H9 (cell line): Measurements from ENCODE around the gene ARRB1. TPM values are rescaled to one million over a fixed set of nuclear protein-coding genes. Genes with fewer than 3 reads are reported as not detected.

ENCODE experiments used
- DNase-seq: peaks from one replicate; pipeline ENCODE4 v3.0.0-alpha.2; 2017
- H2AFZ ChIP-seq: one replicate; pipeline ENCODE4 v1.6.1; 2013; ENCODE audit warnings: mild to moderate bottlenecking, low read length, control low read depth, moderate library complexity
- H2AK5ac ChIP-seq: 2 replicates; pipeline ENCODE4 v1.6.1; 2013; ENCODE audit warnings: low read length, control low read depth, mixed read lengths; ENCODE audit not compliant: insufficient read length
- H2BK120ac ChIP-seq: one replicate; pipeline ENCODE4 v1.6.1; 2013; ENCODE audit warnings: low read depth, mild to moderate bottlenecking, low read length, control low read depth, inconsistent platforms; ENCODE audit not compliant: poor library complexity, severe bottlenecking
- H2BK12ac ChIP-seq: 2 replicates; pipeline ENCODE4 v1.6.1; 2013; ENCODE audit warnings: low read length, control low read depth, mixed read lengths, low read depth; ENCODE audit not compliant: insufficient read length
- H2BK15ac ChIP-seq: 2 replicates; pipeline ENCODE4 v1.6.1; 2013; ENCODE audit warnings: low read depth, low read length, control low read depth
- H2BK20ac ChIP-seq: one replicate; pipeline ENCODE4 v1.6.1; 2013; ENCODE audit warnings: low read depth, mild to moderate bottlenecking, low read length, control low read depth, inconsistent platforms; ENCODE audit not compliant: poor library complexity, severe bottlenecking
- H2BK5ac ChIP-seq: 2 replicates; pipeline ENCODE4 v1.6.1; 2013; ENCODE audit warnings: low read length, control low read depth, mixed read lengths; ENCODE audit not compliant: insufficient read length
- H3K14ac ChIP-seq: 2 replicates; pipeline ENCODE4 v1.6.1; 2013; ENCODE audit warnings: low read length, control low read depth; ENCODE audit not compliant: insufficient read depth
- H3K18ac ChIP-seq: 2 replicates; pipeline ENCODE4 v1.6.1; 2013; ENCODE audit warnings: low read depth, mild to moderate bottlenecking, mixed read lengths, low read length, control low read depth; ENCODE audit not compliant: insufficient read length
- H3K23ac ChIP-seq: 2 replicates; pipeline ENCODE4 v1.6.1; 2013; ENCODE audit warnings: low read length, control low read depth, mixed read lengths, low read depth; ENCODE audit not compliant: insufficient read length
- H3K23me2 ChIP-seq: 2 replicates; pipeline ENCODE4 v1.6.1; 2013; ENCODE audit warnings: low read depth, mild to moderate bottlenecking, mixed read lengths, low read length, control low read depth; ENCODE audit not compliant: insufficient read length, poor library complexity, severe bottlenecking
- H3K27ac ChIP-seq: 2 replicates; pipeline ENCODE4 v1.5.1; 2013; ENCODE audit warnings: low read length, control low read depth, mixed read lengths, low read depth; ENCODE audit not compliant: insufficient read length
- H3K27me3 ChIP-seq: 2 replicates; pipeline ENCODE4 v1.6.1; 2013; ENCODE audit warnings: low read length, control low read depth, inconsistent platforms; ENCODE audit not compliant: insufficient read depth
- H3K4ac ChIP-seq: 2 replicates; pipeline ENCODE4 v1.6.1; 2013; ENCODE audit warnings: low read depth, mild to moderate bottlenecking, control low read depth, inconsistent platforms, low read length, moderate library complexity
- H3K4me1 ChIP-seq: 2 replicates; pipeline ENCODE4 v1.6.1; 2013; ENCODE audit warnings: low read length, control low read depth, inconsistent platforms; ENCODE audit not compliant: insufficient read depth
- H3K4me2 ChIP-seq: 2 replicates; pipeline ENCODE4 v1.6.1; 2013; ENCODE audit warnings: low read length, control low read depth, mixed read lengths; ENCODE audit not compliant: insufficient read length, insufficient read depth
- H3K56ac ChIP-seq: 2 replicates; pipeline ENCODE4 v1.6.1; 2013; ENCODE audit warnings: low read depth, mild to moderate bottlenecking, mixed read lengths, low read length, control low read depth; ENCODE audit not compliant: insufficient read length
- H3K79me1 ChIP-seq: 2 replicates; pipeline ENCODE4 v1.6.1; 2013; ENCODE audit warnings: low read depth, mild to moderate bottlenecking, moderate library complexity, low read length, control low read depth, inconsistent platforms; ENCODE audit not compliant: insufficient read depth, poor library complexity, severe bottlenecking
- H3K79me2 ChIP-seq: 2 replicates; pipeline ENCODE4 v1.6.1; 2013; ENCODE audit warnings: low read length, control low read depth, inconsistent platforms; ENCODE audit not compliant: insufficient read depth
- H3K9ac ChIP-seq: 2 replicates; pipeline ENCODE4 v1.6.1; 2013; ENCODE audit warnings: low read length, control low read depth, mixed read lengths; ENCODE audit not compliant: insufficient read length; ENCODE audit errors: extremely low read depth
- H3K9me3 ChIP-seq: one replicate; pipeline ENCODE4 v1.6.1; 2013; ENCODE audit warnings: low read depth, low read length, inconsistent platforms; ENCODE audit not compliant: control insufficient read depth
- H3T11ph ChIP-seq: one replicate; pipeline ENCODE4 v1.6.1; 2013; ENCODE audit warnings: mild to moderate bottlenecking, low read length, control low read depth, inconsistent platforms
- H4K20me1 ChIP-seq: one replicate; pipeline ENCODE4 v1.6.1; 2013; ENCODE audit not compliant: control insufficient read depth, insufficient read length, insufficient read depth
- H4K5ac ChIP-seq: 2 replicates; pipeline ENCODE4 v1.6.1; 2013; ENCODE audit warnings: low read depth, mild to moderate bottlenecking, mixed read lengths, low read length, control low read depth; ENCODE audit not compliant: insufficient read length
- H4K8ac ChIP-seq: replicated peaks from 2 replicates; pipeline ENCODE4 v1.6.1; 2013; ENCODE audit warnings: low read length, control low read depth, mixed read lengths, low read depth; ENCODE audit not compliant: insufficient read length
- H4K91ac ChIP-seq: 2 replicates; pipeline ENCODE4 v1.6.1; 2013; ENCODE audit warnings: low read depth, mild to moderate bottlenecking, moderate library complexity, mixed read lengths, low read length, control low read depth; ENCODE audit not compliant: insufficient read length
- H3K27ac Mint-ChIP-seq, 3 experiments: 2 replicates in 2 of 3; 3 replicates in 1 of 3; pipeline ENCODE4 v1.8.0; 2020 to 2021; ENCODE audit warnings: mixed read lengths in 3 of 3, mild to moderate bottlenecking in 1 of 3, moderate library complexity in 1 of 3
- H3K27me3 Mint-ChIP-seq: 2 replicates; pipeline ENCODE4 v1.8.0; 2021; ENCODE audit warnings: low read depth, mild to moderate bottlenecking, moderate library complexity, mixed read lengths
- H3K36me3 Mint-ChIP-seq, 3 experiments: 2 replicates in 2 of 3; 3 replicates in 1 of 3; pipeline ENCODE4 v1.8.0; 2020 to 2021; ENCODE audit warnings: low read depth in 3 of 3, mixed read lengths in 3 of 3; ENCODE audit not compliant: insufficient read depth in 1 of 3
- H3K4me1 Mint-ChIP-seq, 2 experiments: 2 replicates each; pipeline ENCODE4 v1.8.0; 2020; ENCODE audit warnings: mixed read lengths in 2 of 2
- H3K4me3 Mint-ChIP-seq, 2 experiments: 2 replicates in 1 of 2; 3 replicates in 1 of 2; pipeline ENCODE4 v1.8.0; 2020 to 2021; ENCODE audit warnings: mild to moderate bottlenecking in 2 of 2, mixed read lengths in 2 of 2, moderate library complexity in 1 of 2
- H3K9me3 Mint-ChIP-seq, 2 experiments: 2 replicates in 1 of 2; 3 replicates in 1 of 2; pipeline ENCODE4 v1.8.0; 2020; ENCODE audit warnings: mild to moderate bottlenecking in 2 of 2, mixed read lengths in 2 of 2, moderate library complexity in 1 of 2
- CTCF ChIP-seq: fragments of 200-600 bp; sonication (generic); conservative IDR thresholded peaks from 3 replicates; pipeline ENCODE4 v1.8.0; 2021; ENCODE audit warnings: antibody characterized with exemption, mild to moderate bottlenecking
- WGBS: extraction: QIAGEN DNeasy Blood & Tissue Kit; methylation state at CpG from one replicate; pipeline ENCODE4 v1.1.7; 2013; ENCODE audit warnings: missing lambda C conversion rate, low lambda C conversion rate, mixed read lengths; ENCODE audit not compliant: insufficient read length; ENCODE audit errors: extremely low coverage; 5-methylcytosine and 5-hydroxymethylcytosine counted together
- total RNA-seq: library from RNA; stranded (reverse); gene quantifications from 2 replicates; pipeline ENCODE4 v1.2.1, GENCODE V29; 2021

ARRB1 gene
- total RNA-seq, 1 experiment from 2014 or later, result 20.6 TPM

- Histone ChIP-seq H3K18ac (no peak overlapping the region), H2BK120ac (no peak overlapping the region), H4K8ac (no peak overlapping the region), H3K4me2 (no peak overlapping the region), H2BK15ac (no peak overlapping the region), H3K27ac (no peak overlapping the region), H4K91ac (no peak overlapping the region), H3K9ac (no peak overlapping the region), H3K27me3 (peaks cover 3% of the 10 kb centered on the region; the same call in 1 of the 2 replicates), H3K56ac (no peak overlapping the region), H3K14ac (no peak overlapping the region), H3K79me1 (no peaks in the 10 kb centered on the region), H4K20me1 (no peaks in the 10 kb centered on the region), H3K4me1 (peaks cover 5% of the 10 kb centered on the region), H2AK5ac (no peak overlapping the region), H4K5ac (no peak overlapping the region), H3T11ph (no peak overlapping the region), H2AFZ (no peak overlapping the region), H3K4ac (no peak overlapping the region), H3K9me3 (no peaks in the 10 kb centered on the region), H2BK12ac (no peak overlapping the region), H3K23ac (no peak overlapping the region), H2BK20ac (no peak overlapping the region), H2BK5ac (no peak overlapping the region), H3K23me2 (peaks cover 7% of the 10 kb centered on the region), H3K79me2 (0 out of 2 replicates have a peak, but pooled peaks cover 2% of the 10 kb centered on the region)
- DNase-seq, result no peak
- TF ChIP-seq CTCF, result no peak
- WGBS, result no CpG with 5 or more reads among the region's 8 CpGs
- Mint-ChIP-seq H3K27ac (no peak overlapping the region), H3K9me3 (no peaks in the 10 kb centered on the region), H3K36me3 (no peaks in the 10 kb centered on the region), H3K4me1 (peaks cover 29 to 42% of the 10 kb centered on the region in 2 experiments), H3K4me3 (no peak overlapping the region), H3K27me3 (peaks cover 37% of the 10 kb centered on the region)
These were observed 114.4 kb downstream of the ARRB1 start for GRCh38 chr11:75237050-75237449.
